ENCODE data around the gene EXOSC5.
"Not testable (repeated sequence)": the region's sequence is repeated elsewhere in the genome, so short reads cannot be mapped to it uniquely, and the experiment has no call there.

Gene EXOSC5

GRCh38 chr19:41410336-41411054, 13.3 kb upstream of the EXOSC5 start:
- no peak for DNase-seq
- Histone ChIP-seq H3K36me3 (replicated peaks) (peaks cover 2% of the 10 kb centered on the region), H3K4me3 (ENCODE audit: low read depth, low read length) (no peak overlapping the region), H3K27me3 (replicated peaks) (no peaks in the 10 kb centered on the region), H3K27ac (no peak overlapping the region)
- no peak for TF ChIP-seq CTCF (IDR thresholded peaks at IDR 0.05; ENCODE audit: low read depth, low read length, missing control alignments)
- in situ Hi-C loops (cut with HindIII; ENCODE audit: low pct_ligation_motif_present, low sequenced_read_pairs), result no loop called here

GRCh38 chr19:41409288-41409687, 12.1 kb upstream of the EXOSC5 start:
- in situ Hi-C loops (cut with HindIII; ENCODE audit: low pct_ligation_motif_present, low sequenced_read_pairs), result no loop called here
- H3K27ac ChIP-seq, result no peak overlapping the region
- H3K36me3 ChIP-seq (replicated peaks), result no peaks in the 10 kb centered on the region
- no peaks in the 10 kb centered on the region for H3K27me3 ChIP-seq (replicated peaks)
- H3K4me3 ChIP-seq (ENCODE audit: low read depth, low read length), result no peak overlapping the region
- TF ChIP-seq CTCF (IDR thresholded peaks at IDR 0.05; ENCODE audit: low read depth, low read length, missing control alignments), result no peak
- no peak for DNase-seq

- H3K36me3 ChIP-seq (replicated peaks); H3K4me3 ChIP-seq (ENCODE audit: low read depth, low read length); in situ Hi-C loops (cut with HindIII; ENCODE audit: low pct_ligation_motif_present, low sequenced_read_pairs); H3K27ac ChIP-seq; DNase-seq; H3K27me3 ChIP-seq (replicated peaks): not testable (repeated sequence)
Observed at GRCh38 chr19:41408846-41409245, 11.7 kb upstream of the EXOSC5 start.

GRCh38 chr19:41408256-41408655, 11.1 kb upstream of the EXOSC5 start:
- Histone ChIP-seq H3K4me3 (ENCODE audit: low read depth, low read length) (no peak overlapping the region), H3K27ac (no peak overlapping the region), H3K27me3 (replicated peaks) (no peaks in the 10 kb centered on the region), H3K36me3 (replicated peaks) (no peaks in the 10 kb centered on the region)
- DNase-seq, result no peak
- in situ Hi-C loops (cut with HindIII; ENCODE audit: low pct_ligation_motif_present, low sequenced_read_pairs), result no loop called here
- no peak for TF ChIP-seq CTCF (IDR thresholded peaks at IDR 0.05; ENCODE audit: low read depth, low read length, missing control alignments)

- H3K36me3 ChIP-seq (replicated peaks), result no peaks in the 10 kb centered on the region
- no peak for DNase-seq
- no peak overlapping the region for H3K27ac ChIP-seq
- TF ChIP-seq CTCF (IDR thresholded peaks at IDR 0.05; ENCODE audit: low read depth, low read length, missing control alignments), result no peak
- H3K4me3 ChIP-seq (ENCODE audit: low read depth, low read length), result no peak overlapping the region
- in situ Hi-C loops (cut with HindIII; ENCODE audit: low pct_ligation_motif_present, low sequenced_read_pairs), result no loop called here
- H3K27me3 ChIP-seq (replicated peaks), result no peaks in the 10 kb centered on the region
Observed at GRCh38 chr19:41407271-41407670, 10.1 kb upstream of the EXOSC5 start.

- no peaks in the 10 kb centered on the region for H3K27me3 ChIP-seq (replicated peaks)
- no peaks in the 10 kb centered on the region for H3K36me3 ChIP-seq (replicated peaks)
- in situ Hi-C loops (cut with HindIII; ENCODE audit: low pct_ligation_motif_present, low sequenced_read_pairs), result no loop called here
Observed at GRCh38 chr19:41405776-41406175, 8.6 kb upstream of the EXOSC5 start.

More at GRCh38 chr19:41405776-41406175, 8.6 kb upstream of the EXOSC5 start:
- TF ChIP-seq CTCF (IDR thresholded peaks at IDR 0.05; ENCODE audit: low read depth, low read length, missing control alignments), result no peak
- H3K4me3 ChIP-seq (ENCODE audit: low read depth, low read length), result no peak overlapping the region
- DNase-seq, result no peak
- H3K27ac ChIP-seq, result no peak overlapping the region
